HG03175 (cell line): ENCODE data around the gene TMIGD2.
"Not testable (repeated sequence)": the region's sequence is repeated elsewhere in the genome, so short reads cannot be mapped to it uniquely, and the experiment has no call there.

Experiments used
- ATAC-seq: cut with Tn5 transposase; IDR thresholded peaks from one replicate; pipeline ENCODE4 v1.9.1; 2021; ENCODE audit warnings: mild to moderate bottlenecking, moderate library complexity; ENCODE audit not compliant: unreplicated experiment

Gene TMIGD2

DNA sequence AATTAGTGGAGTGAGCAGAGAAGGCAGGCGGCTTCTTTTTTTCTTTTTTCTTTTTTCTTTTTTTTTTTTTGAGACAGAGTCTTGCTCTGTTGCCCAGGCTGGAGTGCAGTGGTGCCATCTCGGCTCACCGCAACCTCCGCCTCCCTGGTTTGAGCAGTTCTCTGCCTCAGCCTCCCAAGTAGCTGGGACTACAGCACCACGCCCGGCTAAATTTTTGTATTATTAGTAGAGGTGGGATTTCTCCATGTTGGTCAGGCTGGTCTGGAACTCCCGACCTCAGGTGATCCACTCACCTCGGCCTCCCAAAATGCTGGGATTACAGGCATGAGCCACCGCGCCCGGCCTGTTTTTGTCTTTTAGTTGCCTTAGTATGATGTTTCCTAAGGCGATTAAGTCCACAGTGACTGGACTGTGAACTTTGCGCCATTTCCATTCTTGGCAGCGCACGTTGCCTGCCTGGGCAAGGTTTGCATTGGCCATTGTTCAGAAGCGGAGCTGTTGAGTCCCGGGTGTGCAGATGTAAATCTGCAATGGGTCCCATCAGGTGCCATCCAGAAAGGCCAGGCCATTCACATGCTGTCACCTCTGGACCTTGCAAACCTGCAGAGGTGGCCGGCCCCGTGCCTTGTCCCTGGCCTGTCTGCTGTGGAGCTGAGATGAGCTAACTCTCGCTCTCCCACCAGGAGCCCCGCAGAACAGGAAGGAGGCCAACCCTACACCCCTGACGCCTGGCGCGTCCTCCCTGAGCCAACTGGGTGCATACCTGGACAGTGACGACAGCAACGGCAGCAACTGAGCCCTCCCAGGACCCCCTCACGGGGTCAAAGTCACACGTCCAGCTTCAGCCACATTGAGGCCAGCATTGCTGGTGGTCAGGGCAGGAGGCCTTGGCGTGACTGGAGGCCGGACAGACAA, 34.0 kb downstream of the TMIGD2 start:
- no peak for ATAC-seq

DNA sequence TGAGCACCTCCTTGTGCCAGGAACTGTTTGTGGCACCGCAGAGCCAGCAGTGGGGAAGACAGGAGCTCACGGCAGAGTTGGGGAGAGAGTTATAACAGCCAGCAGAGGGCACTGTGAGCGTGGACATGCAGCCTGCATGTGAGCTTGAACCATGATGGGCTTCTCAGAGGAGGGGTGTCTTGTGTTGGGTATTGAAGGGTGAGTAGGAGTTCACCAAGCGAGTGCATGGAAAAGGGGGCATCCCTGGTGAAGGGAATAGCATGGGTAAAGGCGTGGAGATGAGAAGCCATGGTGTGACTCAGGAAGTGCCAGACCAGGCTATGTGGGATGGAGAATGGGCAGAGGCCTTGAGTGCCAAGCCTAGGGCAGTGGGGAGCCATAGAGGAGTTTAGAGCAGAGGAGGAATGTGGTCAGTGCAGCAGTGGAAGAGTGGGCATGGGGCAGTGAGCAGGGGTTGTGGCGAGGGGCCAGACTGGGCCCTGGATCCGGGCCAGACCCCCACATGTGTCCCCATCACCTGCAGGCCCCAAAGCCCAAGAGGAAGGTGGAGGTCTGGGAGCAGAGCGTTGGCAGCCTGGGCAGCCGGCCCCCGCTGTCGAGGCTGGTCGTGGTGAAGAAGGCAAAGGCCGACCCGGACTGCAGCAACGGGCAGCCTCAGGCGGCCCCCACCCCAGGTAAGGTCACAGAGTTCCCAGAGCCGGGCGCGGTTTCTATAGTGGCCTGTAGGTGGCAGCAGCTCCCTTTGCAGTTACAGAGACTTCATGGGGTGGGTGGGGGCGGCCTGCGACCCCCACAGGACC, 34.9 kb downstream of the TMIGD2 start:
- ATAC-seq, result no peak

DNA sequence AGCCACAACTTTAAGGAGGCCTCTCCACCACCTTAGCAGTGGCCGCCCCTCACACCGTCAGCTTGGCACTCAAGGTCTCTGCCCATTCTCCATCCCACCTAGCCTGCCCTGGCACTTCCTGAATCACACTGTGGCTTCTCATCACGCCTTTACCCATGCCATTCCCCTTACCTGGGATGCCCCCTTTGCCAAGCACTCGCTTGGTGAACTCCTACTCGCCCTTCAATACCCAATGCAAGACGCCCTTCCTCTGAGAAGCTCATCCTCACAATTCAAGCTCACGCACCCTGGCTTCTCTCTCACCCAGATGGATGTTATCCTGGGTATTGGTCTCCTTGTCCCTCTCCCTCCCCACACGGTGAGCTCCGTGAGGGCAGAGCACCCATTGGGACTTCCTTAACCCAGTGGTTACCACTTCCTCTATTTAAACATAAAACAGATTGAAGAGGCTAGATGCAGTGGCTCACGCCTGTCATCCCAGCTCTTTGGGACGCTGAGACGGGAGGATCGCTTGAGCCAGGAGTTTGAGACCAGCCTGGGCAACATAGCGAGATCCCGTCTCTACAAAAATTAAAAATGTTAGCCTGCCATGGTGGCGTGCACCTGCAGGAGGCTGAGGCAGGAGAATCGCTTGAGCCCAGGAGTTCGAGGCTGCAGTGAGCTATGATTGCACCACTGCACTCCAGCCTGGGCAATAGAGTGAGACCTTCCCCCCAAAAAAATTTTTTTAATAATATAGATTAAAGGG, 35.8 kb downstream of the TMIGD2 start:
- no peak for ATAC-seq

DNA sequence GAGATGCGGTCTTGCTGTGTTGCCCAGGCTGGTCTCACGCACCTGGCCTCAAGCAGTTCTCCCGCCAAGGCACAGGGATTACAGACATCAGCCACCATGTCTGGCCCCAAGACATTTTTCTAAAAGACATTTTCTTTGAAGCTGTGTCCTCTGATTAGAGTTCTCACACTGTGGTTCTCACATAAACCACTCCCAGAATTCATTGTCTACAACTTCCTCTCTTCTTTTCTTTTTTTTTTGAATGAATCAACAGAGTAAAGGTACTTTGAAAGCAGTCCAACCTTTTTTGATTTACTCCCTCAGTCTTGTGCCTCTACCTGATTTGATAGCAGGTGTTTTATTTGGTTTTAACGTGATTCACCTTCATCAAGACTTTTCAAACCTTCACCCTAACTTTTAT, 37.4 kb downstream of the TMIGD2 start:
- ATAC-seq, result no peak

DNA sequence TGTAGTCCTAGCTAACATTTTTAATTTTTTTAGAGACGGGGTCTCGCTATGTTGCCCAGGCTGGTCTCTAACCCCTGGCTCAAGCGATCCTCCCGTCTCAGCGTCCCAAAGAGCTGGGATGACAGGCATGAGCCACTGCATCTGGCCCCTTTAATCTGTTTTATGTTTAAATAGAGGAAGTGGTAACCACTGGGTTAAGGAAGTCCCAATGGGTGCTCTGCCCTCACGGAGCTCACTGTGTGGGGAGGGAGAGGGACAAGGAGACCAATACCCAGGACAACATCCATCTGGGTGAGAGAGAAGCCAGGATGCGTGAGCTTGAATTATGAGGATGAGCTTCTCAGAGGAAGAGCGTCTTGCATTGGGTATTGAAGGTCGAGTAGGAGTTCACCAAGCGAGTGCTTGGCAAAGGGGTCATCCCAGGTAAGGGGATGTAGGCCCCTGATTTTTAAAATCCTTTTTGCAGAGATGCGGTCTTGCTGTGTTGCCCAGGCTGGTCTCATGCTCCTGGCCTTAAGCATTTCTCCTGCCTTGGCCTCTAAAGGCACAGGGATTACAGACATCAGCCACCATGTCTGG, 41.5 kb downstream of the TMIGD2 start:
- ATAC-seq, result no peak

DNA sequence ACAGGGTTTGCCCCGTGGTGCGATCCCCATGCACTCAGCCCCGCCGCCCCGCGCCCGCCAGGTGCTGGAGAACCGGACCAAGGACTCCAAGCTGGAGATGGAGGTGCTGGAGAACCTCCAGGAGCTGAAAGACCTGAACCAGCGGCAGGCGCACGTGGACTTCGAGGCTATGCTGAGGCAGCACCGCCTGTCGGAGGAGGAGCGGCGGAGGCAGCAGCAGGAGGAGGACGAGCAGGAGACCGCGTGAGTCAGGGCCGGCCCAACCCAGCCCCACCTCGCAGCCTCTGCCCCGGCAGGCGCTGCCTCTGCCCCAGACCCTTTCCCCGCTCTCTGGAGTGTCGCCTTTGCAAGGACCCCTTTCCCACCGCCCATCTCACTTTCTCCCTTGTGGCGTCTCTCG, 44.0 kb downstream of the TMIGD2 start:
- ATAC-seq, result no peak

DNA sequence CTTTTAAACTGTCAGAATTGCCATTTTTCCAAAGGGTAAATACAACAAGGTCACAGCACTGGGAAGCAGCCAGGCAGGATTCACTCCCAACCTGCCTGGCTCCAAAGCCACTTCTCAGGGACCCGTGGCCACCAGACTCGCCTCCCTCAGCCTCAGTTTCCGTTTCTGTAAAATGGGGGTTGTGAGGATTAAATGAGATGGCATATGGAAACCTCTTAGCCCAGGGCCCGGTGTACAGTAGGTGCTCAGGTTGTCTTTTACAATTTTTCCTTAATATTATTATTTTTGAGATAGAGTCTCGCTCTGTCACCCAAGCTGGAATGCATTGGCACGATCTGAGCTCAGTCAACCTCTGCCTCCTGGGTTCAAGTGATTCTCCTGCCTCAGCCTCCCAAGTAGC, 45.2 kb downstream of the TMIGD2 start:
- ATAC-seq, result no peak

DNA sequence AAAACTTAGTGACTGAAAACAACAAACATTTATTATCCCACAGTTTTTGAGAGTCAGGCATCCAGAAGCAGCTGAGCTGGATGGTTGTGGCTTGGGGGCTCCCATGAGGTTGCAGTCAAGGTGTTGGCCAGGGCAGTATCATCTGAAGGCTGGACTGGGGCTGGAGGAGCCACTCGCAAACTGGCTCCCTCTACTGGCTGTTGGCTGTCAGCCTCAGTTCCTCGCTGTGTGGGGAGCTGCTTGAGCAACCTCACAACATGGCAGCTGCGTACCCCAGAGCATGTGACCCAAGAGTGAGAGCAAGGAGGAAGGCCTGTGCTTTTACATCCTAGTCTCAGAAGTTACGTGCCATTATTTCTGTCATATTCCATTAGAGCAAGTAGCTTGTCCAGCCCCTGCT, 45.6 kb downstream of the TMIGD2 start:
- no peak for ATAC-seq

DNA sequence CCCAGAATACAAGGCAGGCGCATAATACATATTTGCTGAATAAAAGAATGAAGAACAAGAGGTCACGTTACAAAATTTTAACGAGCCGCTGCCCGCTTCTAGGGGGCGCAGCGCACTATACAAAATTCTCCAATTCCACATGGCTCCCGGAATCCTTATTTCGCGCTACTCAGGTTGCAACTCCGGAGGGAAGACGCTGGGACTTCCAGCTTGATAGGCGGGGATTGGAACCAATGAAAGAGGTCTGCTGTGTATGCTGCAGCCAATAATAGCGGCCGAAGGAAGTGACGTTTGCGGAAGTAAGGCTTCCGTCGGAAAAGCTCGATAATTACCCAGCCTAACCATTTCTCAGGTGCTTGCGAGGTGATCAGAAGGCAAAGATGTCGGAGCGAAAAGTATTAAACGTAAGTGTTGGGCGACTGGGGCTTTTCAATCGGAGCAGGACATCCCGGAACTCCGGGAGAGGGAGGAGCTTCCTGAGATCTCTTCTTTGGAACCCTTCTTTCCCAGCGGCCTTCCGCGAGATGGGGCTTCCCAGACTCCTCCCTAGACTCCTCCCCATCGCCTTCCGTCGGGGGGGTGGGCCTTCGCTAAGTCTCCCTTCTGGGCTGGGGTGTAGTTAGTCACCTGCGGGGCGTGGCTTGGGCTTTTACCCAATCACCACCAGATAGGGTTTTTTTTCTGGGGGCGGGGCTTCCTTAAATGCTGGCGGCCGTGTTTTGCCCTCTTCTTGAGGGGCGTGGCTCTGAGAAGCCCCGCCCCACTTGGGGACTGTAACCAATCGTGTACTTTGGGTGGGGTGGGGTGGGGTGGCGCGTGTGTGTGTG, 55.2 kb downstream of the TMIGD2 start, which contains the start of gene YJU2:
TSS of gene YJU2 (plus strand) at position 314 of the 827 bp plus-strand sequence. CDS start at position 381, 67 bp downstream.
- peak; percentile 88 for ATAC-seq

DNA sequence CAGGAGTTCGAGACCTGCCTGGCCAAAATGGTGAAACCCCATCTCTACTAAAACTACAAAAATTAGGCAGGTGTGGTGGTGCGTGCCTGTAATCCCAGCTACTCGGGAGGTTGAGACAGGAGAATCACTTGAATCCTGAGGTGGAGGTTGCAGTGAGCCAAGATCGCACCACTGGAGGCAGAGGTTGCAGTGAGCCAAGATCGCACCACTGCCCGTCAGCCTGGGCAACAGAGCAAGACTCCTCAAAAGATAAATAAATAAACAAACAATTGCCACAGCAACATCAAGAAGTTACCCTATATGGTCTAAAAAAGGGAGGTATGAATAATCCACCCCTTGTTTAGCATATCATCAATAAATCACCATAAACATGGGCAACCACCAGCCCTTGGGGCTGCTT, 56.3 kb downstream of the TMIGD2 start:
- not testable (repeated sequence) for ATAC-seq
